HG02852 (cell line): ENCODE measurements around the gene AGRN.
"Not testable (repeated sequence)": the region's sequence is repeated elsewhere in the genome, so short reads cannot be mapped to it uniquely, and the experiment has no call there.

Experiments used
- ATAC-seq: cut with Tn5 transposase; IDR thresholded peaks from one replicate; pipeline ENCODE4 v1.9.1; 2021; ENCODE audit warnings: mild to moderate bottlenecking, moderate library complexity; ENCODE audit not compliant: unreplicated experiment

AGRN gene

GRCh38 chr1:1074631-1075147, 54.8 kb downstream of the AGRN start:
- ATAC-seq: no peak

GRCh38 chr1:1075148-1075935, 55.4 kb downstream of the AGRN start:
- ATAC-seq: no peak

DNA sequence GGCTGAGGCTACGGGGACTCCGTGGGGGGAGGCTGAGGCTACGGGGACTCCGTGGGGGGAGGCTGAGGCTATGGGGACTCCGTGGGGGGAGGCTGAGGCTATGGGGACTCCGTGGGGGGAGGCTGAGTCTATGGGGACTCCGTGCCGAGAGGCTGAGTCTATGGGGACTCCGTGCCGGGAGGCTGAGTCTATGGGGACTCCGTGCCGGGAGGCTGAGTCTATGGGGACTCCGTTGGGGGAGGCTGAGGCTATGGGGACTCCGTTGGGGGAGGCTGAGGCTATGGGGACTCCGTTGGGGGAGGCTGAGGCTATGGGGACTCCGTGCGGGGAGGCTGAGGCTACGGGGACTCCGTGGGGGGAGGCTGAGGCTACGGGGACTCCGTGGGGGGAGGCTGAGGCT, 57.5 kb downstream of the AGRN start:
- not testable (repeated sequence) for ATAC-seq

- no peak for ATAC-seq
Measured at GRCh38 chr1:1079408-1080121, 59.6 kb downstream of the AGRN start.

DNA sequence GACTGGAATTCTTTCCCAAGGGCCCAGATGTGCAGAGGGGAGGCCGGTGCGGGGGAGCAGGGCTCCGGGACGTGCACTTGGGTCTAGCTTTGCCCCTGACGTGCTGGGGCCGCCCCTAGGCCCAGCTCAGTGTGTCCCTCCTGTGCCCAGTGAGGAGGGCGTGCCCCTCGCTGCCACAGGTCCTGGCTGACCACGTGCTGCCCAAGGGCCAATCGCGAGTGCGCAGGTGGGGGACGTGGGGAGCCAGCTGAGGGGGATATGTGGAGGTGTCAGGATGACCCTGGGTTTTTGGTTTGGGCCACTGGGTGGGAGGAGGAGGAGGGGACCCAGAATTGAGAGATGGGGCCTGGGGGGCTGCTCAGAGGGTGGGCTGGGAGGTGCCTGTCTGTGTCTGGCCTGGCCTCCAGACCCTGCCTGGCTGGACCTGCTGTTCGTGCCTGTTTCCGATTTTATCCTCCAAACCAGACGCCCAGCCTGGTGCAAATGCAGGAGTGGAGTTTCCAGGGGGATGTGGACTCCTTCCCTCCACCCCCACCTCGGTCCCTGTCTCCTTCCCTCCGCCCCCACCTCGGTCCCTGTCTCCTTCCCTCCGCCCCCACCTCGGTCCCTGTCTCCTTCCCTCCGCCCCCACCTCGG, 60.3 kb downstream of the AGRN start:
- no peak for ATAC-seq

- no peak for ATAC-seq
Measured at GRCh38 chr1:1080951-1081310, 61.0 kb downstream of the AGRN start.

DNA sequence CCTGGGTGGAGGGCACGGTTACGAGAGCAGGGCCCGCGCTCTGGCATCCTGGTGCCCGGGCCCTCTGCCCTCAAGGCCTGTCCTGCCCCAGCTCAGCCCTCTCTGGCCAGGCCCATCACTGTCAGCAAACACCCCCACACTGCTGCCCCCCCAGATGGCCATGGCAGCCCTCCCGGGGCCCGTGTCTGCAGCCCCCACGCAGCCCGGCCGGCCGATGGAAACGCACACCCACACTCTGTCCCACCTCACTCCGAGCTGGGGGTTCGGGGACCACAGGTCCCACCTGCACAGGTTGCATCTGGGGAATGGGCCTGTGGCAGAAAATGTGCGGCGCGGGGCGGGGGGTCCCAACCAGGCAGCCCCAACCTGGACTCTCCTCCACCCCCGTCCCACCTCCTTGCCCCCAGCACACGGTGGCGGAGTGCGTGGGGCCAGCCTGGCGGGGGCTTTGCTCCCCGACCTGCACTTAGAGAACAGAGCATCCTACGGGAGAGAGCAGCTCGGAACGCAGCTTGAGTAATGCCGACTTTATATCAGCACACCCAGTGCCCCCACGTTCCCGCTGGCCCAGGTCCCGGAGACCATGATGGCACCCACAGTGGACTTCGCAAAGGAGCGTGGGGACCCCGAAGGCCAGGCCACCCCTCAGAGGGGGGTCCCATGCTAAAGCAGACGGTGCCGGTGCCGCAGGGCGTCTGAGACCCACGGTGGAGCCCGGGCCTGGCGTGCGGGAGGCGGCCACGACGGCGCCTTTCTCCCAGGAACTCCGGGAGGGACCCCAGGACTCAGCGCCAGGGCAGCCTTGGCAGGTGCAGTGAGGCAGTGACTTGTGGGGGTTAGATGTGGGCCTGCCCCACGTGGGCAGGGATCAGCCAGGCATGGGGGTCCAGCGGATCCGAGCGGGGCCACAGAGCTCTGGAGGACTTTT, 61.7 kb downstream of the AGRN start:
- ATAC-seq: no peak

GRCh38 chr1:1082239-1082775, 62.4 kb downstream of the AGRN start:
- ATAC-seq: no peak

DNA sequence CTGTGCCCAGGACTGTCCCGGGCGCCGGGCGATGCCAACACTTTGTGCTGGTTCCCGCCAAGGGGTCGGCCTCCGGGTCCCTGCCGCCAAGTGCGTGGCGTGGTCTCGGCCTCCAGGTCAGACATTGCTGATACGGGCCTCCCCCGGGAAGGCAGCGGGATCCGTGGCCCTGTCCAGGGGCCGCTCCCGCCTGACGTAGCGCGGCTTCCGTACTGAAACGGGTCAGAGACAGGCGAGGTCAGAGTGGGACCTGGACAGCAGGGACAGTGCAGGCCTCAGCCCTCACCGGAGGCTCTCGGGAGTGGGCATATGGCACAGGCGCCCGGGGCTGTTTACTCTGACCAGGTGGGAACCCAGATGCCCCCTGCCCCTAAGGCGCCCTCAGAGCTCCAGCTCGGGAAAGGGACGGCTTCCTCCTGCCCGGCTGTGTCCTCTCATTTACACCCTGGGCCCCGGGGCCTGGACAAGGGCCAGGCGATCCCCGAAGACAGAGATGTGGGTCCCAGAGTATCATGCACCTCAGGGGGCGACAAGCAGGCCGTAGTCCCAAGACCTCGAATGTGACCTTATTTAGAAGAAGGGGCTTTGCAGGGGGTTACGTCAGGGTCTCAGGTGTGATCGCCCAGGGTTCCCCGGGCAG, 63.0 kb downstream of the AGRN start:
- ATAC-seq: no peak

GRCh38 chr1:1083416-1084371, 63.8 kb downstream of the AGRN start:
- no peak for ATAC-seq

DNA sequence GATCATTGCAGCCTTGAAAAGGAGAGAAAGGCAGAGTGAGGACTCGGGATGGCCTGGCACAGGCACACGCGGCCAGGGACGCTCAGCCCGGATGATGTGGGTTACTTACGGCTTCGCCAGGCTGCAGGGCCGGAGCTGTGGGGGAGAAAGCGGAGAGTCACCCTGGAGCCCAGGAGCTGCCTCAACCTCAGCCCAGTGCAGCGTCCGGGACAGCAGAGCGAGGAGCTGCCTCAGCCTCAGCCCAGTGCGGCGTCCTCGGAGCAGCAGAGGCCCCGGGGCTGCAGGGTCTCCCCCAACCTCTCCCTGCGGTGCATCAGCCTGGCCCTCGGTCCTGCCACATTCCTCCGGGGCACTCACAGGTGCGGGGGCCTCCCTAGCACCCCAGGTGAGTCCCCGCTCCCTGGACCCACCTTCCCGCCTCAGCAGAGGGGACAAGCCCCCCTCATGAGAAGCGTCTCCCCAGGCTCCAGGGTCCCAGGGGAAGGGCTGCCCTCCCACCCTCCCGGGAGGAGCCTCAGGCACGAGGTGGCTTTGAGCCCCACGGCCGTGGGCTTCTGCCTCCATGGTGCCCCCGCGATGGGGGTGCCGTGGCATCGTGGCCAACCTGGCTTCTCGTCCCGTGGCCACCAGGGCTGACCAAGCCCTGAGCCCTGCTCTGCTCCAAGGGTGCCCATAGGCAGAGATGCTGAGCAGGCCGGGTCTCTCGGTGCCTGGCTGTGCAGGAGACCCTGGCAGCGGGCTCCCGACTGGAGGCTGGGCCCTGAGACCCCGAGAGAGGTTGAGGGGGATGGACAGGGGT, 64.7 kb downstream of the AGRN start:
- no peak for ATAC-seq

GRCh38 chr1:1085171-1085841, 65.4 kb downstream of the AGRN start:
- no peak for ATAC-seq

DNA sequence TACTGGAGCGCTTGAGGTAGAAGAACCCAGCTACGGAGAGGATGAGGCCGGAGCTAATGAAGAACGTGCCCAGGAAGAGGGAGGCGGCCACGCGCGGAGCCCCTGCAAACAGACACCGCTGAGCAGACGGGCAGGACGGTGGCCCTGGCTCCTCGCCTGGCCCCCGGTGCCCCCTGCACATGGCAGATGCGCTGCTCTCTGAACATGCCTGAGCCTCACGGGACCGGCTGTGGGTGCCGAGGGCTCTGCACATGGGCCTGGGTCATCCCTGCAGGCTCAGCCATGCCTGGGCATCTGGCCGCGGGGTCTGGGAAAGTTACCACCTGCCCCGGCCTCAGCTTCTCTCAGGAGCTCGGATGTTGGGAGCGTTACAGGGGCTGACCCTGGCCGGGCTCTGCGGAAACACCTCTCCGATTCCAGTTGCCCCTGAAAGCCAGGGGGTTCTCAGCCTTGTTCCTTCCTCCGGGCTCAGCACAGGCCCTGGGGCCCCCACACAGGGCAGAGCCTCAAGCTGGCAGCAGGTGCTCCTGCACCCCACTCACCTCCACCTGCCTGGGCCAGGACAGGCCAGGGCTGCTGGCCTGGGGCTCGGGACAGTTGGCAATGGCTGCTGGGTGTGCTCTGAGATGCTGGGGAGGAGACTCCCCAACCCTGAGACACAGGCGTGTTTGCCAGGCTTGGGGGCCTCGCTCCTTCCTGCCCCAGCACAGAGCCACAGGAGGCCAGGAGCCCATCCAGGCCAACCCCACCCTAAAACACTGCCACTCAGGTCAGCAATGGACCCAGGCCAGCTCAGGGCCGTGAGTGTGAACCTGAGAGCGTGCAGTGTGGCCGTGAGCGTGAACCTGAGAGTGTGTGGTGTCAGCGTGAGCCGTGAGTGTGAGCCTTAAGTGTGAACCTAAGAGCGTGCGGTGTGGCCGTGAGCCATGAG, 66.3 kb downstream of the AGRN start:
- ATAC-seq: no peak

GRCh38 chr1:1086911-1087341, 67.0 kb downstream of the AGRN start:
- no peak for ATAC-seq

GRCh38 chr1:1087351-1088028, 67.6 kb downstream of the AGRN start:
- no peak for ATAC-seq
